HFFc6 (cell line): Measurements from ENCODE around the gene NUMA1. TPM values are rescaled to one million over a fixed set of nuclear protein-coding genes. Genes with fewer than 3 reads are reported as not detected.
A peak's percentile ranks its signal among the peaks of the same experiment; 100 is the strongest.

Experiments
- DNase-seq: peaks from one replicate; pipeline ENCODE4 v3.0.0-alpha.2; 2018
- H3K27ac Mint-ChIP-seq: 2 replicates; pipeline ENCODE4 v1.8.0; 2020; ENCODE audit warnings: mild to moderate bottlenecking, mixed read lengths
- H3K27me3 Mint-ChIP-seq: 2 replicates; pipeline ENCODE4 v1.8.0; 2021; ENCODE audit warnings: mild to moderate bottlenecking, moderate library complexity, mixed read lengths; ENCODE audit not compliant: insufficient read depth
- H3K36me3 Mint-ChIP-seq: 2 replicates; pipeline ENCODE4 v1.8.0; 2021; ENCODE audit warnings: low read depth, mixed read lengths
- H3K4me1 Mint-ChIP-seq: 2 replicates; pipeline ENCODE4 v1.8.0; 2020; ENCODE audit warnings: low read depth, mixed read lengths
- H3K4me3 Mint-ChIP-seq: 2 replicates; pipeline ENCODE4 v1.8.0; 2020; ENCODE audit warnings: mild to moderate bottlenecking, moderate library complexity, mixed read lengths
- H3K9me3 Mint-ChIP-seq: 2 replicates; pipeline ENCODE4 v1.8.0; 2020; ENCODE audit warnings: mild to moderate bottlenecking, mixed read lengths
- CTCF ChIP-seq: fragments of 200-600 bp; sonication (generic); IDR thresholded peaks from 2 replicates; pipeline ENCODE4 v1.5.0; 2021; ENCODE audit warnings: antibody characterized with exemption, mild to moderate bottlenecking
- total RNA-seq, 6 experiments: library from RNA; stranded (reverse); fragmentation: NEBNext Ultra II Directional; extraction: Animal tissue kit (Norgen Biotek cat#: 25700); gene quantifications; 2 replicates in 1 of 6; 3 replicates in 5 of 6; pipeline ENCODE4 v1.2.3, GENCODE V29; 2021

Gene NUMA1
- total RNA-seq, 6 experiments from 2014 or later: 127 to 148 (median 137) TPM

GRCh38 chr11:72066855-72067254, 13.5 kb downstream of the NUMA1 start:
- Mint-ChIP-seq H3K36me3 (peaks cover 20% of the 10 kb centered on the region), H3K9me3 (no peaks in the 10 kb centered on the region), H3K27ac (peak overlapping the region; percentile 70), H3K4me1 (peaks cover 61% of the 10 kb centered on the region), H3K27me3 (peaks cover 4% of the 10 kb centered on the region; the same call in 1 of the 2 replicates), H3K4me3 (peak overlapping the region; percentile 10; the same call in 1 of the 2 replicates)
- no peak for TF ChIP-seq CTCF
- DNase-seq: no peak

- Mint-ChIP-seq H3K4me3 (no peak overlapping the region), H3K36me3 (peaks cover 20% of the 10 kb centered on the region), H3K27me3 (peaks cover 3% of the 10 kb centered on the region; the same call in 1 of the 2 replicates), H3K4me1 (peaks cover 32% of the 10 kb centered on the region), H3K9me3 (no peaks in the 10 kb centered on the region), H3K27ac (peak overlapping the region; percentile 19; the same call in 1 of the 2 replicates)
- TF ChIP-seq CTCF: no peak
- DNase-seq: no peak
These were observed 18.5 kb downstream of the NUMA1 start for GRCh38 chr11:72061739-72062396.

- no peaks in the 10 kb centered on the region for H3K27me3 Mint-ChIP-seq
- H3K27ac Mint-ChIP-seq: peak overlapping the region; percentile 88
- H3K4me3 Mint-ChIP-seq: peak overlapping the region; percentile 35
- H3K4me1 Mint-ChIP-seq: peaks cover 20% of the 10 kb centered on the region
- H3K9me3 Mint-ChIP-seq: no peaks in the 10 kb centered on the region
- peak; percentile 76 for DNase-seq
- H3K36me3 Mint-ChIP-seq: peaks cover 19% of the 10 kb centered on the region
- no peak for TF ChIP-seq CTCF
These were observed 21.8 kb downstream of the NUMA1 start for GRCh38 chr11:72058416-72059034.

GRCh38 chr11:72048766-72049460, 31.4 kb downstream of the NUMA1 start:
- Mint-ChIP-seq H3K27me3 (no peaks in the 10 kb centered on the region), H3K27ac (peak overlapping the region; percentile 8), H3K36me3 (no peaks in the 10 kb centered on the region; the same call in 1 of the 2 replicates), H3K4me1 (peaks cover 9% of the 10 kb centered on the region), H3K4me3 (no peak overlapping the region), H3K9me3 (no peaks in the 10 kb centered on the region)
- TF ChIP-seq CTCF: no peak
- no peak for DNase-seq

GRCh38 chr11:72045849-72046248, 34.5 kb downstream of the NUMA1 start:
- no peaks in the 10 kb centered on the region for H3K27me3 Mint-ChIP-seq

More at GRCh38 chr11:72045849-72046248, 34.5 kb downstream of the NUMA1 start:
- no peak for DNase-seq
- H3K4me1 Mint-ChIP-seq: peaks cover 33% of the 10 kb centered on the region
- no peak overlapping the region for H3K4me3 Mint-ChIP-seq
- peaks cover 6% of the 10 kb centered on the region; the same call in 1 of the 2 replicates for H3K36me3 Mint-ChIP-seq
- H3K9me3 Mint-ChIP-seq: no peaks in the 10 kb centered on the region
- TF ChIP-seq CTCF: no peak
- no peak overlapping the region for H3K27ac Mint-ChIP-seq
